ENCODE data around the gene KHNYN. TPM values are rescaled to one million over a fixed set of nuclear protein-coding genes. Genes with fewer than 3 reads are reported as not detected.

KHNYN gene
- total RNA-seq = 30.3 and 36.6 TPM in 2 replicates

DNA sequence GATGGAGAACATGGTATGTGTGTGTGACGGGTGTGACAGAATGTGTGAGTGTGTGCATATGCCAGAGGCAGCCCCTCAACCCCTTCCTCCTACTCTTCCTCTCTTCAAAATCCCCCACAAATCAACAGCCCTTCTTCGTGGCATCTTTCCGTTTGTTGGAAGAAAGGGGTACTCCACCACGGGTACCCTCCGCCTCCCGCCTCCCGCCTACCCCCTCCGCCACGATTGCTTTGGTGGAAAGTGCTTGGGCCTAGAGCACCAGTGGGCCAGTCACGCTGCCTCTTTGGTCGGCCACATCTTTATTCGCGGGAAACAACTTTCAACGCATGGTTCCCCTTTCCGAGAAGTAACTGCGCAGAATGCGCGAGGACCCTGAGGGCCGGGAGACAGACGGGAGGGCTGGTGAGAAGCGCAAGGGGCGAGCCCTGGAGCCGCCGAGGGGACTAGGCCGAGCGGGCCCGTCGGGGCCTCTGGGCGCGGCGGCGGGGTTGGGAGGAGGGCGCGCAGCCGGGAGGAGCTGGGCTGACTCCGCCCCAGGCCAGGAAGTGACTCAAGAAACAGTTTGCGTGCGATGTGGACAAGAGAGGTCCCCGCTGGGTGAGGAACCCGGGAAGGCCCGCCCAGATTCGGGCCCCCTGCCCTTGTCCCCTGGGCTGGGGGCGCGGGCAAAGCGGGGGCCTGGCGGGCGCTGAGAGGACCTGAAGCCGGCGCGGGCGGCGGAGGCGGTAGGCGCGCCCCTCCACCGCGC, at the start of gene KHNYN, which contains the start of gene CBLN3:
TSS of gene KHNYN (plus strand) at position 560 of the 748 bp plus-strand sequence. CDS start 777 bp downstream, outside the sequence.
TSS of gene CBLN3 (minus strand) at position 274 of the 748 bp plus-strand sequence. CDS start 614 bp downstream, outside the sequence.

DNA sequence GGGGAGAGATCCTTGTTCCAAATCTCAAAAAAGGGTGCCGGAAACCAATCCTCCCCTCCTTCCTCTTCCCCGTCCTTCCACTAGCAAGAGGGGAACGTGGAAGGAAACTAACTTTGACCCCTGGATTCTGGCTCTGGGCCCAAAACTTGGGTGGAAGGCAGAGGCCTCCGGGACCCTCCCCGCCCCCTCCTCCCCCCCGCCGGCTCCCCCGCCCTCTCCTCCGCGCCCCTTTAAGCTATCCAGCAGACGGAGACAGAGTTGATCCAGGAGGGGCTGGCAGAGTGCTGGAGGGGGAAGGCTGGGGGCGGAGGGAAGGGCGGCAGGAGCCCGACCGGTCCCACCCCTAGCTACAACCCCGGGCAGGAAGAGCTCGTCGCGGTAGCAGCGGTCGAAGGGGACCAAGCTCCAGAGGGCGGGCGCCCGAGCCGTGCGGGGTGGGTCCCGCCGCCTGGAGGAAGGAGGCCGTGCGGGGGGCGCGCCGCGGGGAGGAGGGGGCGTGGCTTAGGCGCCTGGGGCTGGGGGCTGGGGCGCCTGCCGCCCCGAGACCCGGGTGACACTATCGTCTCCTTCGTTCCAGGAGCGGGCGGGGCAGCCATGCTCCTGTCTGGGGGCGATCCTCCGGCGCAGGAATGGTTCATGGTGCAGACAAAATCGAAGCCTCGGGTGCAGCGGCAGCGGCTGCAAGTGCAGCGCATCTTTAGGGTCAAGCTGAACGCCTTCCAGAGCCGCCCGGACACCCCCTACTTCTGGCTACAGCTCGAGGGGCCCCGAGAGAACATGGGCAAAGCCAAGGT, 30.9 kb upstream of the KHNYN start, which contains the start of gene NYNRIN:
TSS of gene NYNRIN (plus strand) at position 351 of the 794 bp plus-strand sequence. CDS start at position 595, 244 bp downstream.

DNA sequence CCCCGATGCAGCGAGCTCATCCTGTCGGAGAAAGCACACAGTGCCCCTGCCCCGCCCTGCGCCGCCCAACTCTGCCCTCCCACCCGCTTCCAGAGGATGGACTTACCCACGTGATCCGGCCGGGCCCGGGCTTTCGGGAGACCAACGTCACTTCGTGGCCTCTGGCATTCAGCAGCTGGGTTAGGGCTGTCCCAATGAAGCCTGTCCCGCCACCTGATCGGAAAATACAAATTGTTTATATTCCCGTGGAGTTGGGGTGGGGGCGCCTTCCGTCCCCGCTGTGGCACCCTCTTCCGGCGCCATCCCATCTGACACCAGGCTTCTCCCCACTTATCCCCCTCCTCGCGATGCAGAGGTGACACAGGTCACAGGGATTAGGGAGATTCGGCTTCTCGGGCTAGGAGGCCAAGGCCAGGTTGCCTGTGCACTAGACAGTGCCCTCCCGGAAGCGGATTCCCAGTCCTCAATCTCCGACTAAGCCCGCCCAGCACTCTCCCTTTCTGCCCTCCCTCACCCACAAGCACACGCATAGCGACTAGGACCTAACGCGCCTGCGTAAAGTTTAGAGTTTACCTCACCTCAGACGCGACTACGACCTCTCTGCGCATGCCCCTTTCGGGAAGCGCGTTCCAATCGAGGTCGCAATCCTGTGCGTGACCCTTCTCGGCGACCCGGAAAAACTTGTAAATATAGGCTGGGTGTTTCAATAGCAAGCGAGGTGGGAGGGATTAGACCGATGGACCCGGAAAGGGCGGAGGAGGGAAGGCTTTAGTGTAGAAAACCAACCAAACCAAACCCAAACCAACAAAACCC, 12.7 kb downstream of the KHNYN start, which contains the start of gene SDR39U1:
TSS of gene SDR39U1 (minus strand) at position 537 of the 813 bp plus-strand sequence. CDS start at position 530, 7 bp downstream.

Other genes with a start within 250 kb of the KHNYN start
- 24.2 and 39.0 TPM in 2 replicates for gene IPO4, start 241.1 kb upstream of the KHNYN start, total RNA-seq
- 71.5 and 84.7 TPM in 2 replicates for gene TM9SF1, start 234.5 kb upstream of the KHNYN start, total RNA-seq
- gene TSSK4, start 224.3 kb upstream of the KHNYN start, total RNA-seq = not detected in 2 replicates
- gene CHMP4A, start 216.5 kb upstream of the KHNYN start, total RNA-seq = 34.7 TPM in 2 replicates
- gene MDP1, start 213.9 kb upstream of the KHNYN start, total RNA-seq = 6.7 and 9.2 TPM in 2 replicates
- 140 and 176 TPM in 2 replicates for gene NEDD8, start 197.6 kb upstream of the KHNYN start, total RNA-seq
- gene GMPR2, start 197.0 kb upstream of the KHNYN start, total RNA-seq = 41.7 and 96.7 TPM in 2 replicates
- gene TINF2, start 187.3 kb upstream of the KHNYN start, total RNA-seq = 42.1 and 42.6 TPM in 2 replicates
- 0.16 and 0.72 TPM in 2 replicates for gene TGM1, start 166.8 kb upstream of the KHNYN start, total RNA-seq
- gene RABGGTA, start 158.4 kb upstream of the KHNYN start, total RNA-seq = 25.9 and 39.9 TPM in 2 replicates
- gene DHRS1, start 130.2 kb upstream of the KHNYN start, total RNA-seq = 11.3 and 19.0 TPM in 2 replicates
- gene NOP9, start 130.1 kb upstream of the KHNYN start, total RNA-seq = 12.6 and 13.9 TPM in 2 replicates
- 0.18 and 2.8 TPM in 2 replicates for gene CIDEB, start 122.0 kb upstream of the KHNYN start, total RNA-seq
- gene LTB4R2, start 119.8 kb upstream of the KHNYN start, total RNA-seq = 1.4 and 2.1 TPM in 2 replicates
- gene LTB4R, start 118.5 kb upstream of the KHNYN start, total RNA-seq = 3.6 and 6.3 TPM in 2 replicates
- 1.8 and 2.3 TPM in 2 replicates for gene ADCY4, start 94.9 kb upstream of the KHNYN start, total RNA-seq
- 0.36 TPM in 1 of 2 replicates, not detected in the other for gene RIPK3, start 90.0 kb upstream of the KHNYN start, total RNA-seq
- 40.0 and 41.9 TPM in 2 replicates for gene NFATC4, start 61.8 kb upstream of the KHNYN start, total RNA-seq
- gene NYNRIN, start 31.0 kb upstream of the KHNYN start, total RNA-seq = 6.3 and 11.7 TPM in 2 replicates
- gene CBLN3, start 286 bp upstream of the KHNYN start, total RNA-seq = 2.8 and 3.4 TPM in 2 replicates
- gene SDR39U1, start 12.8 kb downstream of the KHNYN start, total RNA-seq = 14.1 and 24.2 TPM in 2 replicates
- not detected in 2 replicates for gene CMA1, start 78.3 kb downstream of the KHNYN start, total RNA-seq
- not detected in 2 replicates for gene CTSG, start 146.3 kb downstream of the KHNYN start, total RNA-seq
- gene GZMH, start 179.7 kb downstream of the KHNYN start, total RNA-seq = not detected in 2 replicates
- not detected in 2 replicates for gene GZMB, start 204.2 kb downstream of the KHNYN start, total RNA-seq

All from cardiac atrium fibroblast (primary cell).